Kidney (tissue), 14 donors: ENCODE data around the gene GNG14. TPM values are rescaled to one million over a fixed set of nuclear protein-coding genes. Genes with fewer than 3 reads are reported as not detected.

Source experiments
- DNase-seq, 5 donors: peaks; one replicate each; pipeline ENCODE4 v3.0.0-alpha.2; 2013 to 2020
- FAIRE-seq: peaks from 2 replicates; lab custom pipeline; 2012; peaks lifted over from hg19 to GRCh38; lab: Jason Lieb, UNC
- H3K27ac ChIP-seq, 2 donors: one replicate each; pipeline ENCODE4 v1.7.0; 2013; ENCODE audit warnings: low read depth in 2 of 2, low read length in 2 of 2, inconsistent platforms in 1 of 2
- H3K27me3 ChIP-seq: one replicate; pipeline ENCODE4 v1.7.1; 2013; ENCODE audit warnings: low read length, inconsistent platforms; ENCODE audit not compliant: control insufficient read depth, insufficient read depth
- H3K36me3 ChIP-seq, 3 donors: one replicate each; pipeline versions ENCODE4 v1.7.0 to v1.7.1; 2013; ENCODE audit warnings: low read length in 3 of 3, control low read depth in 1 of 3, inconsistent platforms in 1 of 3; ENCODE audit not compliant: insufficient read depth in 3 of 3, control insufficient read depth in 2 of 3
- H3K4me1 ChIP-seq, 3 donors: one replicate each; pipeline versions ENCODE4 v1.7.0 to v1.7.1; 2013; ENCODE audit warnings: low read length in 3 of 3, inconsistent platforms in 1 of 3, low read depth in 1 of 3; ENCODE audit not compliant: control insufficient read depth in 2 of 3, insufficient read depth in 2 of 3
- H3K4me3 ChIP-seq, 3 donors: one replicate each; pipeline versions ENCODE4 v1.7.0 to v1.8.1; 2013; ENCODE audit warnings: low read length in 3 of 3, control low read depth in 1 of 3, inconsistent platforms in 1 of 3
- H3K9ac ChIP-seq, 3 donors: one replicate each; pipeline versions ENCODE4 v1.7.0 to v1.7.1; 2013; ENCODE audit warnings: low read length in 3 of 3, control low read depth in 1 of 3, inconsistent platforms in 1 of 3
- H3K9me3 ChIP-seq, 3 donors: one replicate each; pipeline versions ENCODE4 v1.7.0 to v1.7.1; 2013; ENCODE audit warnings: low read length in 3 of 3, control low read depth in 1 of 3, inconsistent platforms in 1 of 3; ENCODE audit not compliant: control insufficient read depth in 2 of 3, insufficient read depth in 1 of 3
- CTCF ChIP-seq: IDR thresholded peaks from 3 replicates; pipeline ENCODE4 v1.5.1; 2012; ENCODE audit warnings: mild to moderate bottlenecking, moderate library complexity, borderline replicate concordance; ENCODE audit not compliant: insufficient read depth; ENCODE audit errors: extremely low read depth
- intact Hi-C: fragments of 100-400 bp; cut with DNase I; formaldehyde crosslinking; loops from one replicate; pipeline ENCODE4 v1.11.1; 2022
- polyA plus RNA-seq: library from polyadenylated mRNA; stranded (reverse); fragments of 350-450 nt; fragmentation: Illumina TruSeq; extraction: RNeasy Lipid Tissue Mini Kit (QIAGEN cat#74804); gene quantifications from one replicate; pipeline ENCODE4 v1.2.3, GENCODE V29; 2014; ENCODE audit warnings: low read depth, low replicate concordance; ENCODE audit not compliant: insufficient read depth
- total RNA-seq: library from RNA; stranded (reverse); fragmentation: NEBNext Ultra II Directional; extraction: Animal tissue kit (Norgen Biotek cat#: 25700); gene quantifications from one replicate; pipeline ENCODE4 v1.2.1, GENCODE V29; 2021
- donor health status: control.
- donor health status: control.
- donor health status: control.
- donor health status: control.
- donor health status: control.
- donor health status: DM: yes; HTN: yes; CAD: no.
- donor health status: Normal renal cell carcinoma (clear cell type).

Gene GNG14
- total and polyA plus RNA-seq, 2 donors from 2014 or later = not detected

- Histone ChIP-seq H3K9ac (no peak overlapping the region), H3K27me3 (no peaks in the 10 kb centered on the region), H3K9me3 (no peaks in the 10 kb centered on the region), H3K27ac (no peak overlapping the region), H3K36me3 (peaks cover 5 to 10% (median 6%) of the 10 kb centered on the region in 3 donors), H3K4me3 (no peak overlapping the region), H3K4me1 (no peaks in the 10 kb centered on the region)
- peak in 1 of 5 donors; percentile 61 for DNase-seq
- intact Hi-C loops = no loop called here
- no peak for TF ChIP-seq CTCF
- FAIRE-seq = no peak
Observed at GRCh38 chr19:12656899-12657571, 30.8 kb upstream of the GNG14 start.

GRCh38 chr19:12657966-12658365 is 29.8 kb upstream of the GNG14 start:
- Histone ChIP-seq H3K4me3 (no peak overlapping the region), H3K4me1 (no peaks in the 10 kb centered on the region), H3K9ac (no peak overlapping the region), H3K27ac (no peak overlapping the region), H3K9me3 (no peaks in the 10 kb centered on the region), H3K27me3 (no peaks in the 10 kb centered on the region), H3K36me3 (peaks cover 5 to 10% (median 6%) of the 10 kb centered on the region in 3 donors)
- DNase-seq = peak in 1 of 5 donors; percentile 47
- FAIRE-seq = no peak
- intact Hi-C loops = no loop called here
- no peak for TF ChIP-seq CTCF

GRCh38 chr19:12660980-12661379 is 26.8 kb upstream of the GNG14 start:
- H3K4me1 ChIP-seq = peaks cover 0 to 6% (median 5%) of the 10 kb centered on the region in 3 donors
- H3K36me3 ChIP-seq = peaks cover 3 to 6% (median 5%) of the 10 kb centered on the region in 3 donors
- TF ChIP-seq CTCF = no peak
- no peak overlapping the region for H3K27ac ChIP-seq
- no peaks in the 10 kb centered on the region for H3K27me3 ChIP-seq
- FAIRE-seq (no peak), DNase-seq (no peak)
- H3K9me3 ChIP-seq = no peaks in the 10 kb centered on the region
- intact Hi-C loops = no loop called here
- H3K4me3 ChIP-seq = no peak overlapping the region
- H3K9ac ChIP-seq = no peak overlapping the region
